GM12865 (cell line): Measurements from ENCODE around the gene MED13L.

ENCODE experiments used
- DNase-seq: peaks from one replicate; pipeline ENCODE4 v3.0.0; 2010; ENCODE audit warnings: low read depth
- H3K4me3 ChIP-seq: 2 replicates; pipeline ENCODE4 v1.5.1; 2011; ENCODE audit warnings: mild to moderate bottlenecking, low read depth, low read length, control low read depth
- TF ChIP-seq, protein P1 (sequence below): IDR thresholded peaks from 2 replicates; pipeline ENCODE4 v1.5.1; 2011; ENCODE audit warnings: low read length, control low read depth, low read depth, inconsistent platforms; ENCODE audit not compliant: insufficient read depth; ENCODE audit errors: missing control alignments

Gene MED13L

DNA sequence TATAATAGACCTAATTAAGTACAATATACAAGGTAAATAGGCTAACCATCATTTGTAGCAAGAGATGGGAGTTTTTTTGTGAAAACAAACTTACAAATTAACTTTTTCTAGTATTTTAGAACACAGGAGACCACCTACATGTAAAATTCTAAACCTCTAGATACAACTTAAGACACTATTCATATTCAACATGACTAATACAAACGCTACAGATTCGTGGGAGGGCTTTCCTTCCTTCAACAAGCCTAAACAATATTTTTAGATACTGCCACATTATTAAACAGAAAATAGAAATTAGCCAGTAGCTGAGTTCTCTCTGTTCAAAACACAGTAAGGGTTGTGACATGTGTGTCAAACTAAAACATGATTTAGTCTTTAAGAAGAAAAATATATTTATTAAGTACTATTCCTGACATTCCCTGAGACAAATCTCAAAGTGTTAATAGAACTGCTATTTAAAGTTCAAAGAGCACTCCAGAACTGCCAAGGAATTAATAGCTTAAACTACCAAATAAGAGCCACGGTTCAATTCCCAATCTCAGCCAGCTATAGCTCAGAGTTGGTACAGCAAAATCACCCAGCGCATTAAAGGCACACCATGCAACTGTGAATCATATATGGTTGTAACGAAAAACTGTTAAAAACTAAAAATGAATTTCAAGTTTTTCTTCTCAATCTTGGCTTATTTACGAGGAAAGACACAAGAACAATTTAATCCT lies 10.7 kb downstream of the MED13L start:
- DNase-seq, result no peak
- TF ChIP-seq, protein P1, sequence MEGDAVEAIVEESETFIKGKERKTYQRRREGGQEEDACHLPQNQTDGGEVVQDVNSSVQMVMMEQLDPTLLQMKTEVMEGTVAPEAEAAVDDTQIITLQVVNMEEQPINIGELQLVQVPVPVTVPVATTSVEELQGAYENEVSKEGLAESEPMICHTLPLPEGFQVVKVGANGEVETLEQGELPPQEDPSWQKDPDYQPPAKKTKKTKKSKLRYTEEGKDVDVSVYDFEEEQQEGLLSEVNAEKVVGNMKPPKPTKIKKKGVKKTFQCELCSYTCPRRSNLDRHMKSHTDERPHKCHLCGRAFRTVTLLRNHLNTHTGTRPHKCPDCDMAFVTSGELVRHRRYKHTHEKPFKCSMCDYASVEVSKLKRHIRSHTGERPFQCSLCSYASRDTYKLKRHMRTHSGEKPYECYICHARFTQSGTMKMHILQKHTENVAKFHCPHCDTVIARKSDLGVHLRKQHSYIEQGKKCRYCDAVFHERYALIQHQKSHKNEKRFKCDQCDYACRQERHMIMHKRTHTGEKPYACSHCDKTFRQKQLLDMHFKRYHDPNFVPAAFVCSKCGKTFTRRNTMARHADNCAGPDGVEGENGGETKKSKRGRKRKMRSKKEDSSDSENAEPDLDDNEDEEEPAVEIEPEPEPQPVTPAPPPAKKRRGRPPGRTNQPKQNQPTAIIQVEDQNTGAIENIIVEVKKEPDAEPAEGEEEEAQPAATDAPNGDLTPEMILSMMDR, result no peak
- no peak overlapping the region for H3K4me3 ChIP-seq

DNA sequence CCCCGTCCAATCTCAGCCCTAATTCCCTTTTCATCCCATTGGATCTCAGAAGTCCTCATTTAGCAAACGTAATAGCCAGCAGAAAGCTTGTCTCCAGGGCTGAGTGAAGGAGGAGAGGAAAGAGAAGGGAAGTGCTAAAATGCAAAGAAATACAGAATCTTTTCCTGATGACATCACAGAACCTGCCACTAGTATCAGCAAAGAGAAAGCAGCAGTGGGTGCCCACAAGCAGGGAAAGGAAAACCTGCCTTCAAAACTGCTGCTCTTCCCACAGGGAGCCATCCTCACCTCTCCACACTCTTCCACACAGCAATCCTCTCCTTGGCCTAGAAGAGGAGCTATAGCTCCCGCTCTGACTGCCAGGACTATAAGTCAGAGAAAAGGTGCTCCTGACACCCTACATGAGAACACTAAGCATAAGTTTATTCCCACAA lies 11.3 kb downstream of the MED13L start:
- TF ChIP-seq, protein P1, result no peak
- no peak overlapping the region for H3K4me3 ChIP-seq
- no peak for DNase-seq

DNA sequence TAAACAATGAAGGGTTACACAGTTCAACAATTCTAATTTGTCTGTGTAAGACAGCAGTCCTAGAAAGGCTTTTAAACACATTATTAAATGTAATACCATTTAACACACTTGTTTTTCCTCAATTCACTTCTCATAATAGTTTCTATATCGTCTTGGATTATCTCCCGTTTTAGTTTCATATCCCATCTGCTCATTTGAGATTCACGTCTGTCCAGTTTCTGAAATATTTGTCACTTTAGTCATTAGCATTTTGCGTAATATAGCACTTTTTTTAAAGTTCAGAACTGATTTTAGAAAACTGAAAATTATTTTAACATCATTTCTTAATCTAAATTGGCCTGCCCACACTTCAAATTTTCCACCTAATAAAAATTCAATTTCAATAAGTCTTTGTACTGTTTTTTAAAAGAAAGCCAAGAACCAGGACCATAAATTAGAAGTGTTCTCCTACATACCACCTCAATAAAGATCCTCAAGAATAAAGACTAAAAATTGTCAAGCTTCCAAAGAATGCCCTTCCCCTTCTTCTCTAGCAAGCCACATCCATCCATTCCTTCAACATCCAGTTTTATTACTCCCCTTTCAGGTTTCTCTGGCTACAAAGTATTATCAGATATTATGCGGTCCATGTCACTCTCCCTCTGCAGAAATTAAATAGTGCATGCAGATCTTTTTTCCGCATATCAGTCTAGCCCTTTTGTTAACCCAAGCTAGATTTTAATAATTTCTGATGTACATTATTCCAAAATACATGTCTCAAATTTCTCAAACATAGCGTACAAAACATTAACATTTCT lies 11.9 kb downstream of the MED13L start:
- DNase-seq, result no peak
- no peak overlapping the region for H3K4me3 ChIP-seq
- TF ChIP-seq, protein P1, result no peak

DNA sequence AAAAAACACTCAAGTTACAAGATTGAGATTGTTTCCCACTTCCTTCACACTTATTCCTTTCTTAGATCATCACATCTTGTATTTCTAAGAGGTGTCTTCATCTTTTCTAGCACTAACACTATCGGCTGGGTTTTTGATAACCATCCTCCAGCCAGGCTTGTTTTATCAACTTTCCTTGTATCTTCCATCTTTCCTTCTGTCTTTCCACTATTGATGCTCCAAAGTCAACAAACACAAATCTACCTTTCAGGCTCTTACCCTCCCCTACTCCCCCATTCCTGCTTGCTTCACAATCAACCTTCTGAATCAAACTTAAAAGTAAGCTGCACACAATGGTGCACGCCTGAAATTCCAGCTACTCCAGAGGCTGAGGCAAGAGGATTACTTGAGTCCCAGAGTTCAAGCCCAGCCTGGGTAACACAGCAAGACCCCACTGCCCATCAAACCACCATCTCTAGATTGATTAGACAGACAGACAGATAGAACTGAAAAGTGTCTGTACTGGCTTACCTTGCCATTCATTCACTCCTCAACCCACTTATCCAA lies 12.9 kb downstream of the MED13L start:
- TF ChIP-seq, protein P1, result no peak
- H3K4me3 ChIP-seq, result no peak overlapping the region
- DNase-seq, result no peak

DNA sequence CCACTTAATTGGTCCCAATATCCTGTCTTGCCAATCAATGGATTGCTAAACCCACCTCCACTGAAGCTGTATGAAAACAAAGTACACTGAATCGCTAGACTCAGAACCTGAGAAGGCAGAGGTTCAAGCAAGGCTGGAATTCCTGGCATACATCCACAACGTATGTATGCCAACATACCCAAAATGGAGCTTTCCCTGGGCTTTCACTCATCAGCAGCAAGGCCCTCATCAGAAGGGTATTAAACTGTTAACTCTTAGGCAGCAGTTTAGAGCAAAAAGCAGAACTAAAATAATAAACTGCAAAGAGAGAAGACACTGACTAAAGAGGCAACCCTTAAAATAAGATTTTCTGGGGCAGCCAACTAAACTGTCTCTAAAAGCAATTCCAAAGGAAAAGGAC lies 13.6 kb downstream of the MED13L start:
- no peak for DNase-seq
- H3K4me3 ChIP-seq, result no peak overlapping the region
- TF ChIP-seq, protein P1, result no peak

DNA sequence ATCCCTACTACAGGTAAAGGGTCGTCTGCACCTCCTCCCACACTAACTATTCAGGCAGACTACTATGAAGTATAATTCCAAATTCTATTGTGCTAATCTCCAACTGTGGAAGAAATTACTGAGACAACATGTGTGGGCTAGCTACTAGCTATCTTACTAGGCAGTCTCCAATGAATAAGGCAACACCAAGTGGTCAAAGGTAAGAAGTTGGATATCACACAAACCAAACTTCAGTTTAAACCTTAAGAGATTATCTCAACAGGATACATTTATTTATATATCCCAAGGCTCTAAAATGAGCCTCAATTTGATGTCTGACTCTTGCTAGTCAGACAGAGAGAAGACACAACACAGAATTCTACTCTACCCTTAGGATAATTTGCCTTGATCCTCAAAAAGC lies 14.1 kb downstream of the MED13L start:
- no peak overlapping the region for H3K4me3 ChIP-seq
- DNase-seq, result no peak
- TF ChIP-seq, protein P1, result no peak
